GM18505 (cell line): ENCODE results near the gene FANCC.

Experiments used
- ATAC-seq: cut with Tn5 transposase; IDR thresholded peaks from one replicate; pipeline ENCODE4 v1.9.1; 2021; ENCODE audit not compliant: unreplicated experiment
- POLR2A ChIP-seq: IDR thresholded peaks from 4 replicates; pipeline ENCODE4 v1.6.1; 2011; ENCODE audit warnings: borderline replicate concordance; ENCODE audit not compliant: insufficient read depth, insufficient read length; ENCODE audit errors: extremely low read depth

The FANCC gene

DNA sequence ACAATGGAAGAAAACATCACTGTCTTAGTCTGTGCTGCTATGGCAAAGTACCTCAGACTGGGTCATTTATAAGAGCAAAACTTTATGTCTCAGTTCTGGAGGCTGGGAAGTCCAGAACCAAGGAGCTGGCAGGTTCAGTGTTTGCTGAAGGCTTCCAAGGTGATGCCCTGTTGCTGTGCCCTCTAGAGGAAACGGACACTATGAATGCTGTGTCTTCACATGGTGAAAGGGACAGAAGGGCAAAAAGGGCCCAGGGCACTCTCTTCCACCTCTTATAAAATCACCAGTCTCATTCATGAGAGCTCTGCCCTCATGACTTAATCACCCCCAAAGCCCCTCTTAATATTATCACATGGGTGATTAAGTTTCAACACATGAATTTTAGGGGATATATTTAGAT, 143.5 kb downstream of the FANCC start:
- no peak for ATAC-seq
- TF ChIP-seq POLR2A = no peak

DNA sequence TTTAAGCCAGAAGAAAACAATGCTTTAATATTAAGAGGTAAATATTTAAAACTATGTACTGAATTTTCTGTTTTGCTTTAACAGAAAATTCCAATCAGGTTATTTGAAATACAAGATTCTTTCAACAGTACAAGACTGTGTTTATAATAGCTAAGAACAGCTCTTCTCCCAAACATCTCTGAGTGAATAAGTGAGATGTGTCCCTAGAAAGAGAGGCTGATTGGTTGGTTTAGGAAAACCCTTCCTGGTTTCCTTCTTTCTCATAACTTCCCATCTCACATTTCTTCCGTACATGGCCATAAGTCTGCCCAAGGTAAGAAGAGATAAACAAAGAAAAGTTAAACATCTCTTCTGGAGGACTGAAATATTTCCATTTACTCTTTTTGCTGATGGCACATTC, 145.9 kb downstream of the FANCC start:
- no peak for TF ChIP-seq POLR2A
- ATAC-seq = no peak

DNA sequence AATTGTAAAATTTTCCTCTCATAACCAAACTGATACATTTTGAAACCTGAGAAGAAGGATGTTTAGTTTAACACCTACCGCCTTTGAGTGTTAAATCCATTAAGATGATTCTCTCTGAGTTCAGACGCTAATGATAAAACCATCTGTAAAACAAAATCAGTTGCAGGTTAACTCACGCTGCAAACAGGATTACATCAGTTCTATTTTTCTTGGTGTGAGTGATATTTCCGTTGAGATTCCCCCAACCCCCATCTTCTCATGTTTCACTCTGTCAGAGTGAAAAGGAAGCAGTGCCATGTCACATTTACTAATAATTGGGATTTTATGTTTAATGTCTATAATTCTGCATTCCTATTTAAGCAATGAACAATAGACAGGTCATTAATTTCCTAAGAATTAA, 146.5 kb downstream of the FANCC start:
- no peak for ATAC-seq
- TF ChIP-seq POLR2A = no peak

DNA sequence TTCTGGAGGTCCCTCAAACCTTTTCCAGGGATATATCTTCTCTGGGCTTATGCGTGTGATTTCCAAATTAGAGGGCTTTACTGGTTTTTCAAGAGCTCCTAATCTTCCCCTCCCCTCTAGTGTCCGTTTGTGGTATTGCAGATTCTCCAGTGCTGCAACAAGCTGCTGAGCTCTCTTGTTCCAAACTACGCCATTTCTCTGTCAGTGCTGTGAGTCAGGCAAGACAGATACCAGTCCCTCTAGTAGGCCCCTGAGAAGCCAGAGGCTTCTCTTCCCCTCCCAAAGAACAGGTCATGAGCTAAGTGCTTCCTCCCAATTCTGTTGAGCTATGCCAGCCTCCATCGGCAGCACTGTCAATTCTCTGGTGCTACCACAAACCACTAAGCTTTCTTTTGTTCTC, 149.5 kb downstream of the FANCC start:
- no peak for ATAC-seq
- TF ChIP-seq POLR2A = no peak

DNA sequence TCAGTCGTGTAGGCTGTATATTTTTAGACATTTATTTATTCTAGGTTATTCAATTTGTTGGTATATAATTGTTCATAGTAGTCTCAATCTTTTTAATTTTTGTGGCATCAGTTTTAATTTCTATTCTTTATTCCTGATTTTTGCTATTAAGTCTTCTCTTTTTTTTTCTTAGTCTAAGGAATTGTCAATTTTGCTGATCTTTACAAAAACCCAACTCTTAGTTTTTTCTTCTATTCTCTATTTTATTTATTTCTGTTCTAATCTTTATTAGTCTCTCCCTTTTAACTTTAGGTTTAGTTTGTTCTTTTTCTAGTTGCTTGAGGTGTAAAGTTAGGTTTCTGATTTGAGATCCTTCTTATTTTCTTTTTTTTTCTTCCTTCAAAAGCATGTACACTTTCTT, 152.5 kb downstream of the FANCC start:
- TF ChIP-seq POLR2A = no peak
- ATAC-seq = no peak

DNA sequence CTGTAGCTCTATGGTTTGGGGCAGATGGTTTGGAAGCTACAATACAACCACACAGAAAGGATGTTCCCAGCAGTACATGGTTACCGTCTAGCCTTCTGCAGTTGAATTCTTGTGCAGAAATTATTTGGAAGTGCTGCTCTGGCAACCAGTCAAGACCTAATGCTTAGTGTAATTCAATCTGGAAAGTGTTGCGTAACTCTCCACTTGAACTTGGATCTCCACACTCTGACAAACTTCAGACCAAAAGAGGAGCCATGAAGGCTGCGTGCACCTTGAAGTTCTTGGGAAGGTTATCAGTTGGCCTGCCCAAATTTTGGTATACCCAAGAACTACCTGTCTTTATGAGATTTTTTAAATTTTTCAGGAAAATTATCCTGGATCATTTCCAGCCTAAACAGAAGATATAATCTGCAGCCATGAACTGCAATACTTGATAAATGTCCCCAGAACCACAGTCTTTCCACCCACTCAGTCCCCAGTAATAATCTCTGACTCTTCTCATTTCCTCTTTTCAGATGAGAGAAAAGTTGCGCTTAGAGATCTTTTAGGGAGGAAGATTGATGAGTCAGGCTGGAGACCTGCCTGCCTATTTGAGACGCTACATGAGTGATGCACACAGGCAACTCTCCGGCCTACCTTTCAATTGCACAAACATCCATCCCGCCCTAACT, 159.9 kb downstream of the FANCC start:
- no peak for TF ChIP-seq POLR2A
- peak; percentile 86 for ATAC-seq

DNA sequence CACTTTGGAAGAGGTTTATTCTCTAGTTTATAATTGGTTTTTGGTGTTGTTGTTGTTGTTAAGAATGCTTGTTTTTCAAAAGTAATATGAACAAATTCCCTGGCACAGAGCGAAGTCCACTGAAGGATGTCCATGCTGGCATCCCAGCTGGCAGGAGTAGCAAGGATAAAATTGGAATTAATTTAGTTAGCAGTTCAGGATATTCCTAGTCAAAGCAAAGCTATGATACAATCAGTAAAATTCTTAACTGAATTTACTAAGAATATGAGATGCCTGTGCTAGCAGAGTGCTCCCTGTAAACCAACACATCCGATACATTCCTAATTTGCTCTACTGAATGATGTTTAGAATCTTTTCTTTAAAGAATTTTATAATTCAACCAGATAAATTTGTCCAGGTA, 161.4 kb downstream of the FANCC start:
- no peak for ATAC-seq
- TF ChIP-seq POLR2A = no peak

DNA sequence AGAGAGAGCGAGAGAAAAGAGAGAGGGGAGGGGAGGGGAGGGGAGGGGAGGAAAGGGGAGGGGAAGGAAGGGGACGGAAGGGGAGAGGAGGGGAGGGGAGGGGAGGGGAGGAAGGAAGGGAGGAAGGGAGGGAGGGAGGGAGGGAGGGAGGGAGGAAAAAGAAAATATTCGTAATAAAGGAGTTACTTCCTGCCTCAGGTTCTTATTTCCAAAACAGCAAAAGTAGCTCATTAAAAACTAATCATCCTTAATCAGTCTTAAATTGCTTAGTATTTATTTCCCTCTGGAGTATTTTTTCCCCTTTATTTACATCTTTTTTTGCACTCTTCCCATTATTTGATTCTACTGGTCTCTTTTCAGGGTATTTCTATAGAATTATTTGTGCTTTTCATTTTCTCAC, 162.3 kb downstream of the FANCC start:
- ATAC-seq = no peak
- TF ChIP-seq POLR2A = no peak

DNA sequence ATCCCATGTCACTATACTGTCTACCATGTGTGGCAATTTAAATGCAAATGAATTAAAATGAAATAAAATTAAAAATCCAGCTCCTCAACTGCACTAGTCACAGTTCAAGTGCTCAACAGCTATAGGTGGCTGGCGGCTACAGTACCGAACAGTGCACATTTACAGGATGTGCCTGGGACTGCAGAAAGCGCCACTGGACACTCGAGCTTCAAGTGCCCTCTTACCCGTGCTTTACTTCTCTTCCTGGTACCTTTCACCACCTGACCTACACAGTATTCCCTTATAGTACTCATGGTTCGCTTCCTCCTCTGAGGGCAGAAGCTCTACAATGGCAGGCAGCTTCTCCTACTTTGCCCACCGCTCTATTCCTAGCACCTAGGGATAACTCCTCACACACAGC, 166.6 kb downstream of the FANCC start:
- no peak for TF ChIP-seq POLR2A
- ATAC-seq = no peak

DNA sequence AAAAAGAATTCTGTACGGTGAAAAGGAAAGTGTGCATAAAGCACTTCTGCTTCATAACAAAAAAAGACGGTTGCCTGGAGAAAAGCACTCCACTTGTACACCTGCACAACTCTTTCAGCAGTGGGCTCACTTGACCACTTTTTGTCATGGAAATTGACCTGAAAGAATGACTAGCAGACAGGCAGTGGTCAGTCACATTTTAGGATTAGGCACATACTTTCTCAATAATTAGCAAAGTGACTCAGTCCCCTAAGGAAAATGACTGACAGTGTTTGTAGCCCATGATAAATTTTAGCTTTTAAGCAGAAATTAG, 169.3 kb downstream of the FANCC start:
- TF ChIP-seq POLR2A = no peak
- no peak for ATAC-seq

DNA sequence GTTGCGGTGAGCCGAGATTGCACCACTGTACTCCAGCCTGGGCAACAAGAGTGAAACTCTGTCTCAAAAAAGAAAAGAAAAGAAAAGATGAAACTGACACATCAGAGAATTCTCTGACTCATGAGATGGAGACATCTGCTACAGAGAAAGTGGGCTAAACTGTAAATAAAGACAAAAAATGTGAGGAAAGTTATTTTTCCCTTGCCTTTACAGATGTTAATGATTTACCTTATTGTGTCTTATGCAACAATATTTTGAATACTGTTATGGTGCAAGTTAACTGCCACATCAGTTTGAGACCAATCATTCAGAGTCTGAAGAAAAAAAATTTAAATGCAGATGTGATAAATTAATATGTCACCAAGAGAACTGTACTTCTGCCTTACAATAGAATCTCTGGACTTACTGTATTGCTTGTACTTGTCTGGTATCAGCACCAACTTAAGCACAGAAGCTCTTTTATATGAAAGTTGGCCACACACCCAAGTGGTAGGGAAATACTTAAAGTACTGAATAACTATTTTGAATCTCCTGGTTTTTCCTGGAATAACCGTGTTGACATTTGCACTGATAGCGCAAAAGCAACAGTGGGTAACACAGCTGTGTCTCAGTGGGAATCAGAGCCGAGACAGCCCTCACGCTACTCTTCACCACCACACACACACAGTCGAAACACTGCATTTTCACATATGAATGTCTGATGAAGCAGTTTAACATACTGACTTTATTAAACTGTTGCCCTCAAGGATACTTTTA, 169.9 kb downstream of the FANCC start:
- ATAC-seq = no peak
- no peak for TF ChIP-seq POLR2A

DNA sequence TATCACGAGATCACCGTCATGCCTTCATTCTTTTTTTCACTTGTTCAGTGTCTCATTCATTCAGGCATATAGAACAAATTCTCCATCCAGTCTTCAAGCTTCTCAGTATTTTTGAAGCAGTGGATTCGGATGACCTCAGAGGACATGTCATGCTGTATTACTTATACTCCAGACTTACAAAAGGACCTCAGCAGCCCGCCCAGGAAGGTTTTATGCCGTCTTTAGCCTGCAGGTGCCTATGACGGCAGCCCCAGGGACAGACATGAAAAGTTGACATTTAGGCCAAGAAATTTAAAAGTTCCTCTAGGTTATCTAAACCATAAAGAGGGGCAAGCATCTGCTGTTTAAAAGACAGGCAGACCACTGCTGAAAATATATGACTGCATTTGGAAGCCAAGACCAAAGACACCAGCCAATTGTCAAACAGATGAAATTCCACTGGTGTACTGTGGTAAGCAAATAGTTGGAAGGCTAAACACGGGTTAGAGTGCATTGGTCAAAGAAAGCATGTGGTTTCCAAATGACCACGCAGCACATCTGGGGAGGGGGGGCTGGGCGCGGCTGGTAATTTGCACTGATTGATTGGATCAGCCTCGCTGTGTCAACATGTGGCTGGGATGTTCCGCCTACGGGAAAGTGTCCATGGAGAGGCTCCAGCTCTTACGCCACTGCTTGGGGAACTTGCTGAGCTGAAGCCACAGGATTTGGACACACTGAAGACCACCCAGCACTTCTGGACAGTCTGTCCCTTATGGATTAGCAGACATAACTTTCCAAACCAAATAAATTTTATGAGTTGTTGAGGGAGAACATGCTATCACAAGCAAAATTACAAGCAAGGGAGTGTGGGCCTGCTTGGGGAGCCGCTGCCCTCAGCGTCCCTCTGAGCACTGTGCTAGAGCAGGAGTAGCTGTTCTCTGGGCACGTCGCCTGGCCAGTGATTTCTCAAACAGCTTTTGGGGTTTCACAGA, 173.6 kb downstream of the FANCC start:
- no peak for ATAC-seq
- no peak for TF ChIP-seq POLR2A

DNA sequence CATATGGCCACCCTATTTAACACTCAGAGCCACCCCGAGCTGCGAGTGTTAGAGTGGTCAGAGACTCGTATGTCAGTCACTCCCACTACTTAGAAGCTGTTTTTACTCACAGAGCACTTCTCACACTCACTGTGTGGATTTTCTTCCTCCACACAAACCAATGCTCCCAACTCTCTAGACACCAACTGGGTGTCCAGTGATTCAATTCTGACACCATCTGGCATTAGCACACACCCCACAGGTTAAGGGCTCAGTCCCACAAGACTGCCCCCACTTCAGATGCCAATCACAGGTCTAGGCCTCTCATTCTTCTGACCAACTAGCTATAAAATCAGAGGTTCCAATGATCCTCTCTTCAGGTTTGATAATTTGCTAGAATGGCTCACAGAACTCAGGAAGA, 174.8 kb downstream of the FANCC start:
- ATAC-seq = no peak
- no peak for TF ChIP-seq POLR2A
